RWPE2 (cell line): Measurements from ENCODE around the gene OCIAD2.

Experiments
- ATAC-seq: fragments of 200-7000 bp; cut with Tn5 transposase; 3 replicates; pipeline ENCODE4 v1.9.1; 2021; ENCODE audit warnings: low read depth
- DNase-seq: peaks from one replicate; pipeline ENCODE4 v3.0.0-alpha.2; 2020; ENCODE audit warnings: low spot score
- H3K27ac ChIP-seq: fragments of 450-650 bp; 2 replicates; pipeline ENCODE4 v1.5.1; 2017; ENCODE audit warnings: mild to moderate bottlenecking; ENCODE audit not compliant: poor library complexity, severe bottlenecking
- H3K27me3 ChIP-seq: fragments of 250-450 bp; sonication (Bioruptor Pico); 2 replicates; pipeline ENCODE4 v1.5.1; 2021; ENCODE audit warnings: mild to moderate bottlenecking, moderate library complexity; ENCODE audit not compliant: insufficient read depth, poor library complexity, severe bottlenecking
- H3K36me3 ChIP-seq: fragments of 250-450 bp; sonication (Bioruptor Pico); 2 replicates; pipeline ENCODE4 v1.5.1; 2020; ENCODE audit warnings: low read depth, mild to moderate bottlenecking, moderate library complexity
- H3K4me1 ChIP-seq: fragments of 250-450 bp; sonication (Bioruptor Pico); 2 replicates; pipeline ENCODE4 v1.5.1; 2021; ENCODE audit warnings: mild to moderate bottlenecking, moderate library complexity; ENCODE audit not compliant: insufficient read depth, poor library complexity, severe bottlenecking
- H3K4me3 ChIP-seq: fragments of 250-450 bp; sonication (Bioruptor Pico); 2 replicates; pipeline ENCODE4 v1.5.1; 2021; ENCODE audit warnings: mild to moderate bottlenecking, moderate library complexity; ENCODE audit not compliant: severe bottlenecking
- H3K9me3 ChIP-seq: fragments of 250-450 bp; sonication (Bioruptor Pico); 2 replicates; pipeline ENCODE4 v1.5.1; 2021; ENCODE audit warnings: mild to moderate bottlenecking, moderate library complexity; ENCODE audit not compliant: severe bottlenecking
- CTCF ChIP-seq: fragments of 450-650 bp; IDR thresholded peaks from one replicate; pipeline ENCODE4 v1.5.1; 2017; ENCODE audit warnings: mild to moderate bottlenecking, moderate library complexity; ENCODE audit not compliant: poor library complexity, severe bottlenecking

Gene OCIAD2

GRCh38 chr4:48862038-48862437 lies 44.5 kb downstream of the OCIAD2 start:
- DNase-seq (no peak), ATAC-seq (no peak)
- H3K4me1 ChIP-seq: no peaks in the 10 kb centered on the region
- no peaks in the 10 kb centered on the region for H3K9me3 ChIP-seq
- no peak overlapping the region for H3K4me3 ChIP-seq
- H3K36me3 ChIP-seq: peaks cover 37% of the 10 kb centered on the region
- TF ChIP-seq CTCF: no peak
- no peak overlapping the region for H3K27ac ChIP-seq
- no peaks in the 10 kb centered on the region for H3K27me3 ChIP-seq

- Histone ChIP-seq H3K27ac (no peak overlapping the region), H3K9me3 (no peaks in the 10 kb centered on the region), H3K4me1 (no peaks in the 10 kb centered on the region), H3K4me3 (no peak overlapping the region), H3K27me3 (no peaks in the 10 kb centered on the region), H3K36me3 (peaks cover 74% of the 10 kb centered on the region)
- DNase-seq (no peak), ATAC-seq (no peak)
- no peak for TF ChIP-seq CTCF
These were observed 48.4 kb downstream of the OCIAD2 start for GRCh38 chr4:48858130-48858529.

- Histone ChIP-seq H3K4me3 (no peak overlapping the region), H3K27ac (no peak overlapping the region), H3K36me3 (peaks cover 94% of the 10 kb centered on the region), H3K9me3 (no peaks in the 10 kb centered on the region), H3K27me3 (no peaks in the 10 kb centered on the region), H3K4me1 (no peaks in the 10 kb centered on the region)
- DNase-seq (no peak), ATAC-seq (no peak)
- TF ChIP-seq CTCF: no peak
These were observed 51.6 kb downstream of the OCIAD2 start for GRCh38 chr4:48854982-48855381.

- Histone ChIP-seq H3K27me3 (no peaks in the 10 kb centered on the region), H3K36me3 (peaks cover 94% of the 10 kb centered on the region), H3K9me3 (no peaks in the 10 kb centered on the region), H3K4me1 (no peaks in the 10 kb centered on the region), H3K4me3 (no peak overlapping the region), H3K27ac (no peak overlapping the region)
- no peak for TF ChIP-seq CTCF
- no peak for ATAC-seq
- DNase-seq: no peak
These were observed 52.2 kb downstream of the OCIAD2 start for GRCh38 chr4:48854395-48854683.

GRCh38 chr4:48853604-48854394 lies 52.8 kb downstream of the OCIAD2 start:
- Histone ChIP-seq H3K27me3 (no peaks in the 10 kb centered on the region), H3K9me3 (no peaks in the 10 kb centered on the region), H3K27ac (no peak overlapping the region), H3K4me1 (no peaks in the 10 kb centered on the region), H3K36me3 (peaks cover 96% of the 10 kb centered on the region), H3K4me3 (no peak overlapping the region)
- no peak for ATAC-seq
- DNase-seq: no peak
- TF ChIP-seq CTCF: no peak
